IPS-NIHi7 (cell line): ENCODE data around the gene SYNRG.
A peak's percentile ranks its signal among the peaks of the same experiment; 100 is the strongest.

Experiments
- DNase-seq: peaks from one replicate; pipeline ENCODE4 v3.0.0; 2012; ENCODE audit warnings: mixed read lengths; ENCODE audit errors: extremely low spot score

The SYNRG gene

GRCh38 chr17:37598145-37598544, 11.1 kb downstream of the SYNRG start:
- no peak for DNase-seq

GRCh38 chr17:37592291-37592690, 16.9 kb downstream of the SYNRG start:
- DNase-seq = no peak

DNA sequence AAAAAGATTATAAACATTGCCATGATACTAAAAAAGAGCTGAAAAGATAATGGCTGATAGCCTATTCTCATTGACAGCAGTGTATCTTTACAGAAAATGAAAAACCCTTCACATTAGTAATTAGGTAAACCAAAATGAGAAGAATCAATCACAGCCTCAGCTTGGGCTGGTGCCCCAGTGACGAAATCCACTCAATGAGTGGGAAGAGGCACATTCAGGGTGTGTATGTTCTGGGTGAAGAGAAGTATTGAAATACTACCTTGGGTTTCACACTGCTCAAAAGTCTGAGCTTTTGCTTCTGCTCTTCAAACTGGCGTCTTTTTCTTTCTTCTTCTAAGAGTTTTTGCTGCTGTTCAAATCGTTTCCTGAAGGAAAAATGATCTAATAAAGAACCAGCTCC, 24.2 kb downstream of the SYNRG start:
- no peak for DNase-seq

DNA sequence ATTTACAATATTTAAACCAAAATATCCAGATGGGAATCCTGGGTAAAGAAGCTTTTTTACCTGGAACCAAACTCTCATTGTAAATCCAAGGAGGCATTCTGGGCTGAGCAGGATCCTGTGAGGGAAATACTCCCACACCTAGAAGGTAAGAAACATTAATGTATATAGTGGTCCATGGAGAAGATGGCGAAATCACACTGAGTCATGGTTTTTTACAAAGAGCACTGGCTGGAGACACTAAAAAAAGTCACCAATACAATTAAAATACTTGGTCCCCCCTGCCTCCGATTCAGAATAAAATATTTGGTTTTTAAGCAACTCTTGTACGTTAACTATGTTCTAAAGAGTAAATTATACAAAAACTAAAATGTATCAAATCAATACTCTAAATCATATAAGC, 32.9 kb downstream of the SYNRG start:
- no peak for DNase-seq

DNA sequence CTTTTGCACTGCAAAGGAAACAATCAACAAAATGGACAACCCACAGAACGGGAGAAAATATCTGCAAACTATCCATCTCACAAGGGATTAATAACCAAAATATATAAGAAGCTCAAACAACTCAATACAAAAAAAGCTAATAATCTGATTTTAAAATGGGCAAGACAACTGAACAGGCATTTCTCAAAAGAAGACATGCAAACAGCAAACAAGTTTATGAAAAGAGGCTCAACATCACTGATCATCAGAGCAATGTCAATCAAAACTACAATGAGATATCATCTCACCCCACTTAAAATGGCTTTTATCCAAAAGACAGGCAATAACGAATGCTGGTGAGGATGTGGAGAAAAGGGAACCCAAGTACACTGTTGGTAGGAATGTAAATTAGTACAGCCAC, 34.8 kb downstream of the SYNRG start:
- DNase-seq = no peak

DNA sequence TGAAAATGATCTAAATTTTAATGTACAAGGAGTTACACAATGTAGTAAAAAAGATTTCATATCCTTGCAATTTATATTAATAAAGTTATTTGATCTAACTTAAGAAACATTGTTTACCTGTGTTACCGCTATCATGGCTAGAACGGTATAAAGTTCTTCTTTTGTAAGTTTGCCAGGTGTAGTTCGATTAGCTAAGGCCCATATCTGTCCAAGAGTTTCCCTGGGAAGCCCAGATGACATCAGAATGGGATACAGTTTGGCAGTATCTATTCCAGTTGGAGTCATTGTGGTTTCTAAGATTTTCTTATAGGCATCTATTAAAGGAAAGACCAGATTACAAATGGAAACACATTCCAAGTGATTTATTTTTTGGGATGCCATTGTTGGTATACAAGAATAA, 37.5 kb downstream of the SYNRG start:
- DNase-seq = no peak

- peak; percentile 90 for DNase-seq
These were observed 38.6 kb downstream of the SYNRG start for GRCh38 chr17:37570527-37571093.

GRCh38 chr17:37568350-37569053, 40.7 kb downstream of the SYNRG start:
- DNase-seq = no peak

DNA sequence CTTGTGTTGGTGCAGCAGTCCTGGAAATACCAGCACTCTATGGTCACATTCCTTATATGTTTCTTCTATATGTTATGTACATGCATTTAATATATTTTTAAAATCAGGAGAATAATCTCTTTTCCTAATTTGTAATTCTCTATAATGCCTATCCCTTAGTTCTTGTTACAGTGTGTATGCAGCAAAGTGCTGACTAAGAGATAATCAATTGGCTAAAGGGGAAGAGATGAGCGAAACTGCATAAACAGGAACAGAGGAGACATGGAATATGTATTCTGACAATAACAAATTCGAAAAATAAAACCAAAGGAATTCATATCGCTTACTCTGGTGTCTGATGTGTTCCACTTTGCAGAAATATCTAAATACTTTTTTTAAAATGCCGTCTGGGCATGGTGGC, 41.7 kb downstream of the SYNRG start:
- DNase-seq = no peak

GRCh38 chr17:37567137-37567536, 42.1 kb downstream of the SYNRG start:
- DNase-seq = no peak

DNA sequence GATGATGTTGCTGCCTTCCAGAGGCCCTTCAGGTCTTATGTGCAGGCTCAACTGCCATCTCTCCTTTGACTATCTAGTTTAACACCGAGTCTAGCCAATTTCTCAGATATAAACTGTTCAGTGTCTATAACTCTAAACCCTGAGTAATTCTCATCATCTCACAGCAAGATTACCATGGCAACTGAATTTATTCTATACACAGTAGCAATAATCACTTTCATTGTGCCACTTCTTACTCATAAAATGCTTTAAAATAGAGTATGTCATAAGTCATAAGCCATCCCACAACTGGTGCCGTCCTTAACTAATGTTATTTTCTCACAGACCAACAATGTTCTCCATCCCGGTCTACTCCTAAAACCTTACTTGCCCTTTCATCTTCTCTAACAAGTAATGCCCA, 45.0 kb downstream of the SYNRG start:
- no peak for DNase-seq

- DNase-seq = no peak
These were observed 47.0 kb downstream of the SYNRG start for GRCh38 chr17:37562016-37562745.

DNA sequence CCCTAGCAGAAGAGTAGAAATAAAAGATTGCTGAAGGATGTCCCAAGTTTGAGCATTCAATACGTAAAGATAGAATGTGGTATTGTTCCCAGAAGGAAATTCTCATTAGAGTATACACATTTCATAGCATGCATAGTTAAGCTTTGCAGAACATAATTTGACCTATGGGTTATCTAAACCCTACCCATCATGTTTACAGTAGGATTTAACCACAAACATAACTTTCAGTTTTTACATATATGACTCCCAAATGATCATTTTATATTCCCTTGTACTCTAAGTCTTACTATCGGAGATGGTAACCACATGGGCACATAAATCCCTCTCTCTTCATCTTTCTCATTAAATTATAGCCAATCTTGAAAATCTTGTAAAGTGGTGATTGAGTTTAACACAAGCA, 50.9 kb downstream of the SYNRG start:
- DNase-seq = no peak

- DNase-seq = no peak
These were observed 51.7 kb downstream of the SYNRG start for GRCh38 chr17:37557482-37557881.

- DNase-seq = no peak
These were observed 53.8 kb downstream of the SYNRG start for GRCh38 chr17:37555386-37555785.

- no peak for DNase-seq
These were observed 55.7 kb downstream of the SYNRG start for GRCh38 chr17:37553401-37553966.

DNA sequence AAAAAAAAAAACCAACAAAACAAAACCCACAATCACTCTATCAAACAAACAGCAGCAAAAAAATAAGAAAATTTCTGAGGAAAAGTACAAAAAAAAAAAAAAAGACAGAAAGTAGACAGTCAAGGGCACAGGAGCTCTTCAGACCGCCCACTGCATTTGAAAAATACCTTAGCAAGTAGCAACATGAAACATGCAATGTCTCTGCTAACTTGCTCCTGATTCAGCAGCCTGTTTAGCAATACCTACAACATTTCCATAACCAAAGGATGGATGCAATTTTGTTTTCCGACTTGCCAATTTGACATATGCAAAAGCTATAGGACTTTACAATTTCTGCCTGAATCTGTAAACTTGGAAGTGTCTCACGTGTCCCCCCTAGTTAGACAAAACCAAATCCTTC, 57.4 kb downstream of the SYNRG start:
- no peak for DNase-seq

DNA sequence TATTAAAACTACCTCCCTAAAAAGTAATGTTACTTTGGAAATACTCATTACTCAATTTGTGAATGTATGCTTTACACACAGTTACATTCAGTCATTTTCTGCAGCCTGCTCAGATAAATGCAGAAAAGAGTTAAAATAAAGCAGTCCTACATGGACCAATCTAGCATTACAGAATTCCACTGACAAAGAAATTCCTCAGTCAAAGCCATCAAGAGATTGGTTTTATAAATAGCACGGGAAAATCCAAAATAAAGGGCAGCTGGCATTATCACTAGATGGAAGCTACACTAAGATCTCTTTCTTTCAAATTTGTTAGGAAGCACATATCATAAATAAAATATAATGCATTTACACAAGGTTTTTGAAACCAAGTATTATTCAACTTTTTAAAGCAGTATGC, 61.2 kb downstream of the SYNRG start:
- DNase-seq = no peak

DNA sequence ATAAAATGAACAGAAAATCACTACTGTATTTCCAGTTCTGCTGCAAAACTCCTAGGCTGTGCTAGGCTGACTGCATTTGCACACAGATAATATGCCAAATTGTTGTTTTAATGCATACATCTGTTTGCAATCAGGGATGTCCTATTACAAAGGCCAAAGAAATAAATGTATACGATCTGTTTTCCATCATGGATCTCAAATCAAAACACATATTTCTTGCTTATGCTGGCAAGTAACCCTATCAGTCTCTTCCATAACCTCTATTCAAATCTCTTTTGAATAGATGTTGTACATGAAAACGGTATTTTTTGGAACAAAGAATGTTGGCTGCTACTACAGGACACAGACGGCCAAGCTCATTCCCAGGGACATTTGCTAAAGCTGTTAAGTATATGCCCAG, 62.9 kb downstream of the SYNRG start:
- no peak for DNase-seq

DNA sequence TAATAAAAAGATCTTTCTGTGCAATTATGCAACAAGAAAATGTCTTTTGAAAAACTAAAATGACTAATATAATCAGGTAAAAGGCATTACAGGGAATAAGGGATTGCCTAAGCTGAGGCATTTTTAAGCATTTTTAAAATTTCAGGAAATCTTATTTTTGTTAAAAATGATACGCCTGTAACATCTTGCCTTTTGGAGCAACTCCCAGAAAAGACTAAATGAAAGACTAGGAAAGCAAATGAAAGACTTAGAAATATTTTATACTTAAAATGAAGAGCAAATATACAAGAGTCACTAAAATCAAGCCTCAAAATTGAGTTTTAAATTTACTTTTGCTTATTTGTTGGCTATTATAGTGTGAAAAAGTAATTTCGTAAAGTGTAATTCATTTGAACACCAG, 63.7 kb downstream of the SYNRG start:
- no peak for DNase-seq

GRCh38 chr17:37543637-37544052, 65.6 kb downstream of the SYNRG start:
- DNase-seq = no peak

DNA sequence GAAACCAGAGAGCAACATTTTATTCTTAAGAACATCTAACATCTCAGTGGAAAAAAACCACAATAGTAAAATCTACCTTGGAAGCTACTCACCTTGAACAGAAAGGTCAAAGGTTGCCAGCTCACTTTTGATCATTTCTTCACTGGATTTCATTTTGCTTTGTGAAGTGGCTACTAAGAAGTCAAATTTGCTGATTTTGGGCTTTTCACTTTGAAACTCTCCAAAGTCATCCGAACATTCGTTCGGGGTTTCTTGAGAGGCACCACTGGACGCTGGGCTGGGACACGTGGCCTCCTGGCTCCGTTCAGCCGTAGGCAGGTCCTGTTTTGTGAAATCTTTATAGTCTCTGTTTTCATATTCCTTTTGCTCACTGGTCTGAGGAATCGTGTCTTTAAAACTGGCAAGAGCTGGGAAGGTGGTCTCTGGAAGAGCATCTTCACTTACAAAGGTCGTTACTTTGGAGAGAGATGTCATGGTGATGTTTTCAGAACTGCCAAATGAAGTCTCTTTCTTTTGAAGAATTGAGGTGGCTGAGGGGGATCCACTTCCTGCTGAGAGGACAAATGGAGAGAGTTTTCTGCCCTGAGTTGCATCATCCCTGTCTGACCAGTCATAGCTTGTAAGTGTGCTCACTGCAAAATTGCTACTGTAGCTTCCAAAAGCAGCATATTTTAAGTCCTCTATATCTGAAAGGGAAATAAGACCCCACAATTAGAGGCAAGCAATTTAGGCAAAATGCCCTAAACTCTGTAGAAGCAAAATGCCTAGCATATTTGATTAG, 67.1 kb downstream of the SYNRG start:
- peak; percentile 34 for DNase-seq
